ENCODE data around the gene MCCD1.

DNA sequence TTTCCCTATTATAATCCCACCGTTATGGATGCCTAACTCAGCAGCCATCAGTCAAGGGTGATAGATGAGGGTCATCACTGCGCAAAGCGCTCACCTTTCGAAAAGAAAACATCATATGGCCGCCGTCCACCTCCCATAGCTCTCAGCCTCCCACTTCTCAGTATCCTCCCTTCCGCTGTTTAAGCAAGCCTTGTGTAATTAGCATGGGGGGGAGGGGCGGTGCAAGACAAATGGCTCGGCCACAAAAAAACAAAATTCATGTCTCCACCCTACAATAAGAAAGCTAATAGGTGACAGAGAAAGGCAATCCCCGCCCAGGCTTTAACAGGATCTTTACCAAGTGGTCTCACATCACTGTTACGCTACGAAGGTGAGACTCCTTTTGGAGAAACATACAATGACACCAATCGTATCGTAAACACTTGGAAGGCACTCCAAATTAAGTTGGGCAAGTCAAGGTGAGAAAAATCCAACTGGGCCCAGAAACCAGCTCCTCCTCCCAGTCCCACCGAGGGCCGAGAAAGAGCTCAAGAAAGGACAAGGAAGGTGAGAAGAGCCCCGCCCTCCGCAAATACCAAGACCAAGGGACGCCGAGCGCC is 12.4 kb downstream of the MCCD1 start:
- TF ChIP-seq, protein P1, sequence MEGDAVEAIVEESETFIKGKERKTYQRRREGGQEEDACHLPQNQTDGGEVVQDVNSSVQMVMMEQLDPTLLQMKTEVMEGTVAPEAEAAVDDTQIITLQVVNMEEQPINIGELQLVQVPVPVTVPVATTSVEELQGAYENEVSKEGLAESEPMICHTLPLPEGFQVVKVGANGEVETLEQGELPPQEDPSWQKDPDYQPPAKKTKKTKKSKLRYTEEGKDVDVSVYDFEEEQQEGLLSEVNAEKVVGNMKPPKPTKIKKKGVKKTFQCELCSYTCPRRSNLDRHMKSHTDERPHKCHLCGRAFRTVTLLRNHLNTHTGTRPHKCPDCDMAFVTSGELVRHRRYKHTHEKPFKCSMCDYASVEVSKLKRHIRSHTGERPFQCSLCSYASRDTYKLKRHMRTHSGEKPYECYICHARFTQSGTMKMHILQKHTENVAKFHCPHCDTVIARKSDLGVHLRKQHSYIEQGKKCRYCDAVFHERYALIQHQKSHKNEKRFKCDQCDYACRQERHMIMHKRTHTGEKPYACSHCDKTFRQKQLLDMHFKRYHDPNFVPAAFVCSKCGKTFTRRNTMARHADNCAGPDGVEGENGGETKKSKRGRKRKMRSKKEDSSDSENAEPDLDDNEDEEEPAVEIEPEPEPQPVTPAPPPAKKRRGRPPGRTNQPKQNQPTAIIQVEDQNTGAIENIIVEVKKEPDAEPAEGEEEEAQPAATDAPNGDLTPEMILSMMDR (conservative IDR thresholded peaks at IDR 0.05; ENCODE audit: low read length), result no peak
- TF ChIP-seq EZH2phosphoT487 (IDR thresholded peaks at IDR 0.05; ENCODE audit: borderline replicate concordance), result no peak

Data from Loucy (cell line).